Activated CD4-positive, alpha-beta T cell treated with anti-CD3 and anti-CD28 coated beads, Interleukin-2, amount 10 ng/mL, durations not matched to agents 7 days and 5 days (primary cell): ENCODE results near the gene PSMG4. TPM values are rescaled to one million over a fixed set of nuclear protein-coding genes. Genes with fewer than 3 reads are reported as not detected.

Experiments
- CTCF ChIA-PET: fragments of 350-600 bp; sonication (Branson Sonifier 250); formaldehyde crosslinking; loops from one replicate; lab custom pipeline; 2021; ENCODE audit warnings: antibody characterized with exemption; lab: Charles Lee
- POLR2A ChIA-PET: fragments of 350-600 bp; sonication (Branson Sonifier 250); formaldehyde crosslinking; loops from one replicate; lab custom pipeline; 2021; ENCODE audit warnings: antibody characterized with exemption; lab: Charles Lee
- DNase-seq: peaks from one replicate; pipeline ENCODE4 v3.0.0-alpha.2; 2020
- H3K27ac Mint-ChIP-seq: one replicate; pipeline ENCODE4 v1.8.0; 2021; ENCODE audit warnings: mild to moderate bottlenecking, moderate library complexity, mixed read lengths
- H3K27me3 Mint-ChIP-seq: one replicate; pipeline ENCODE4 v1.8.0; 2021; ENCODE audit warnings: mixed read lengths
- H3K36me3 Mint-ChIP-seq: one replicate; pipeline ENCODE4 v1.8.0; 2021; ENCODE audit warnings: low read depth, mixed read lengths
- H3K4me1 Mint-ChIP-seq: one replicate; pipeline ENCODE4 v1.8.0; 2021; ENCODE audit warnings: mixed read lengths
- H3K4me3 Mint-ChIP-seq: one replicate; pipeline ENCODE4 v1.8.0; 2021; ENCODE audit warnings: mild to moderate bottlenecking, moderate library complexity, mixed read lengths
- H3K9me3 Mint-ChIP-seq: one replicate; pipeline ENCODE4 v1.8.0; 2021; ENCODE audit warnings: mixed read lengths
- total RNA-seq, 2 experiments: library from RNA; stranded (reverse); gene quantifications; one replicate each; pipeline ENCODE4 v1.2.3, GENCODE V29; 2021

PSMG4 gene
- total RNA-seq, 2 experiments from 2014 or later = 21.5 to 24.7 TPM

DNA sequence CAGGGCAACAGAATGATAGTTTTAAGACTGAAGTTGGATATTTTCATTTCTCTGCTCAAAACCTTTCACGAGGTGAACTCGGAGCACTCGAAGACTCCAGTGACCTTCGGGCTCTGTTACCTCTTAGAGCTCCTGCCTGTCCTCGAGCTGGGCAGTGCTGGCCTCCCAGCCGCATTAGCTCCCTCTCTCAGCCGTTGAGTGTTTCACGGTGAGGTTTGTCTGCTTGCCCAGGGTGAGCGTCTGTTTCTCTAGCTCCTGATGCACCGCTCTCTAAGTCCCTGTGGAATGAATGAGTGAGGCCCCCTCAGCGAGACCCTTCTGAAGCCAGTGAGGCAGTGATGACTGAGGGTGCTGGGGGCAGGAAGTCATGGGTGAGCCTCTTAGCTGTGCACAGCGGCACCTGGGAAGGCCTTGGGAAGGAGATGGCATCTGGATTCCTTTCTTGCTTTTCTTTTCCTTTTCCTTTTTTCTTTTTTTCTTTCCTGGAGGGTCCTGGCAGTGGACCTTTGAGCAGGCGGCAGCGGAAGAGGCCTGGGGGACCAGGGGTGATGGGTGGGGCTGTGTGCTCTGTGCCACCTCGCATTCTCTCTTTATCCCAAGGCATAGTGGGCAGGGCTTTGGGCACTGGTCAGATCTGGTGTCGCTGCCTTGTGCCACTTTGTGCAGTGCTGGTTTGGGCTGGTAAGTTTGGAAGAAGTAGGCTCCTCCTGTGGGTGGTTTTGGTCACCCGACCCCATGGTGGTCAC, 2.2 kb downstream of the PSMG4 start:
- ChIA-PET CTCF (interaction anchor here (1.2 to 4.0 kb wide), 4 partner anchors 9 to 261 kb away, joined by 3 to 27 read pairs (median 6); partner anchors contain the start of gene NQO2), POLR2A (no interaction called here)
- DNase-seq = no peak
- Mint-ChIP-seq H3K9me3 (no peaks in the 10 kb centered on the region), H3K36me3 (peaks cover 21% of the 10 kb centered on the region), H3K4me3 (peak overlapping the region; percentile 88), H3K27ac (peak overlapping the region; percentile 67), H3K4me1 (peaks cover 44% of the 10 kb centered on the region), H3K27me3 (peaks cover 11% of the 10 kb centered on the region)

GRCh38 chr6:3261518-3261820, 2.7 kb downstream of the PSMG4 start:
- no peak for DNase-seq
- H3K27ac Mint-ChIP-seq = no peak overlapping the region
- H3K9me3 Mint-ChIP-seq = no peaks in the 10 kb centered on the region
- H3K4me3 Mint-ChIP-seq = no peak overlapping the region
- peaks cover 9% of the 10 kb centered on the region for H3K27me3 Mint-ChIP-seq
- peaks cover 45% of the 10 kb centered on the region for H3K4me1 Mint-ChIP-seq
- POLR2A ChIA-PET = no interaction called here
- H3K36me3 Mint-ChIP-seq = peaks cover 21% of the 10 kb centered on the region
- CTCF ChIA-PET = interaction anchor here (1.2 to 4.0 kb wide), 4 partner anchors 8 to 51 kb away, joined by 3 to 27 read pairs (median 6); no protein-coding TSS in a partner anchor

- Mint-ChIP-seq H3K27me3 (peaks cover 6% of the 10 kb centered on the region), H3K36me3 (peaks cover 21% of the 10 kb centered on the region), H3K4me3 (no peak overlapping the region), H3K9me3 (no peaks in the 10 kb centered on the region), H3K4me1 (peaks cover 46% of the 10 kb centered on the region), H3K27ac (no peak overlapping the region)
- ChIA-PET CTCF (interaction anchor here (1.2 to 4.0 kb wide), 4 partner anchors 8 to 52 kb away, joined by 3 to 27 read pairs (median 6); no protein-coding TSS in a partner anchor), POLR2A (no interaction called here)
- no peak for DNase-seq
Measured at GRCh38 chr6:3261921-3262320, 3.2 kb downstream of the PSMG4 start.

DNA sequence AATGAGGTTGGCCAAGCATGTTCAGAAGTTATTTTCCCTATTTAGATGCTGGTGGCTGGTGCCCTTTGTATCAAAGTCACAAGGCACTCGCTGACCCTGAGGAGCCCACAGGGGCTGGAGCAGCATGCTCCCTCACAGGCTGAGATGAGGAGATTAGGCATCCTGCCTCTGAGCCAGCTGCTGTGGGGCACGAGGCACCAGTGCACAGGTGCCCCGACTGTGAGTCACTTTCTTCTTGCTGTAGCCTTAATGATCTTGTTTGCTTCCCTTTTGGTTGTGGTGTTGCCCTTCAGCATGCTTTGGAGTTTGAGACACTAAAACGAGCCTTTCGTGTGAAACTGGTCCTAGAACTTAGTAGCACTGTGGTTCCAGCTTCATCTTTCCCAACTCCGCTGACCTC, 4.3 kb downstream of the PSMG4 start:
- no peaks in the 10 kb centered on the region for H3K9me3 Mint-ChIP-seq
- ChIA-PET CTCF (interaction anchor here (4.0 kb wide), 1 partner anchor 11 kb away, joined by 27 read pairs; no protein-coding TSS in a partner anchor), POLR2A (no interaction called here)
- DNase-seq = no peak
- H3K4me1 Mint-ChIP-seq = peaks cover 46% of the 10 kb centered on the region
- H3K27ac Mint-ChIP-seq = no peak overlapping the region
- H3K27me3 Mint-ChIP-seq = no peaks in the 10 kb centered on the region
- peaks cover 21% of the 10 kb centered on the region for H3K36me3 Mint-ChIP-seq
- no peak overlapping the region for H3K4me3 Mint-ChIP-seq

GRCh38 chr6:3264356-3264755, 5.6 kb downstream of the PSMG4 start:
- H3K36me3 Mint-ChIP-seq = peaks cover 21% of the 10 kb centered on the region
- no peaks in the 10 kb centered on the region for H3K9me3 Mint-ChIP-seq
- no peak overlapping the region for H3K27ac Mint-ChIP-seq
- peaks cover 45% of the 10 kb centered on the region for H3K4me1 Mint-ChIP-seq
- POLR2A ChIA-PET = no interaction called here
- no peak for DNase-seq
- no peaks in the 10 kb centered on the region for H3K27me3 Mint-ChIP-seq
- H3K4me3 Mint-ChIP-seq = no peak overlapping the region
- CTCF ChIA-PET = interaction anchor here (4.0 kb wide), 1 partner anchor 12 kb away, joined by 27 read pairs; no protein-coding TSS in a partner anchor

DNA sequence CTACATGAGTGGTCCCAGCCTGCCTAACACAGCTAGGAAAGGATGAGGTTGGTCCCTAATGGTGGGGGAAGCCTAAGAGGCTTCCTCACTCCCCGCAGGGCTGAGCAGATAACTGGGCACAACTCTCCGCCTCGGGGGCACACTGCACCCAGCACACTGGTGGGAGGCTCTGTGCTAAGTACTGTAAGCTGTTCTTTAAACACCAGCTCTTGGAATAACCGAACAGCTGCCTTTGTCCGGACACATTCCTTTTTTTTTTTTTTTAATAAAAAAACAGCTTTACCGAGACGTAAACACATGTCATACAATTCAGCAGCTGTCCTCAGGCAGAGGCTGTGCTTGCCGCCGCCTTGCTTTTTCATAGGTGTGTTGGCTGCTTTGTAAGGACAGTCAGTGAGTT, 6.9 kb downstream of the PSMG4 start:
- no peak for DNase-seq
- Mint-ChIP-seq H3K9me3 (no peaks in the 10 kb centered on the region), H3K4me1 (peaks cover 35% of the 10 kb centered on the region), H3K27me3 (no peaks in the 10 kb centered on the region), H3K36me3 (peaks cover 20% of the 10 kb centered on the region), H3K27ac (no peak overlapping the region), H3K4me3 (no peak overlapping the region)
- ChIA-PET POLR2A (no interaction called here), CTCF (interaction anchor here (0.6 kb wide), 1 partner anchor 39 kb away, joined by 3 read pairs; no protein-coding TSS in a partner anchor)

GRCh38 chr6:3266170-3266569, 7.4 kb downstream of the PSMG4 start:
- H3K9me3 Mint-ChIP-seq = no peaks in the 10 kb centered on the region
- H3K36me3 Mint-ChIP-seq = peaks cover 19% of the 10 kb centered on the region
- no peaks in the 10 kb centered on the region for H3K27me3 Mint-ChIP-seq
- DNase-seq = no peak
- peaks cover 30% of the 10 kb centered on the region for H3K4me1 Mint-ChIP-seq
- POLR2A ChIA-PET = no interaction called here
- no peak overlapping the region for H3K4me3 Mint-ChIP-seq
- no peak overlapping the region for H3K27ac Mint-ChIP-seq
- CTCF ChIA-PET = interaction anchor here (0.6 kb wide), 1 partner anchor 39 kb away, joined by 3 read pairs; no protein-coding TSS in a partner anchor

GRCh38 chr6:3267162-3267561, 8.4 kb downstream of the PSMG4 start:
- Mint-ChIP-seq H3K27me3 (no peaks in the 10 kb centered on the region), H3K4me1 (peaks cover 20% of the 10 kb centered on the region), H3K36me3 (peaks cover 19% of the 10 kb centered on the region), H3K27ac (peak overlapping the region; percentile 31), H3K9me3 (no peaks in the 10 kb centered on the region), H3K4me3 (no peak overlapping the region)
- POLR2A ChIA-PET = no interaction called here
- DNase-seq = no peak
- CTCF ChIA-PET = interaction anchor here (1.4 kb wide), 1 partner anchor 16 kb away, joined by 5 read pairs; no protein-coding TSS in a partner anchor

GRCh38 chr6:3268680-3269079, 9.9 kb downstream of the PSMG4 start:
- DNase-seq = no peak
- Mint-ChIP-seq H3K27ac (no peak overlapping the region), H3K4me3 (no peak overlapping the region), H3K36me3 (peaks cover 12% of the 10 kb centered on the region), H3K27me3 (no peaks in the 10 kb centered on the region), H3K4me1 (peaks cover 7% of the 10 kb centered on the region), H3K9me3 (no peaks in the 10 kb centered on the region)
- POLR2A ChIA-PET = no interaction called here
- CTCF ChIA-PET = no interaction called here

DNA sequence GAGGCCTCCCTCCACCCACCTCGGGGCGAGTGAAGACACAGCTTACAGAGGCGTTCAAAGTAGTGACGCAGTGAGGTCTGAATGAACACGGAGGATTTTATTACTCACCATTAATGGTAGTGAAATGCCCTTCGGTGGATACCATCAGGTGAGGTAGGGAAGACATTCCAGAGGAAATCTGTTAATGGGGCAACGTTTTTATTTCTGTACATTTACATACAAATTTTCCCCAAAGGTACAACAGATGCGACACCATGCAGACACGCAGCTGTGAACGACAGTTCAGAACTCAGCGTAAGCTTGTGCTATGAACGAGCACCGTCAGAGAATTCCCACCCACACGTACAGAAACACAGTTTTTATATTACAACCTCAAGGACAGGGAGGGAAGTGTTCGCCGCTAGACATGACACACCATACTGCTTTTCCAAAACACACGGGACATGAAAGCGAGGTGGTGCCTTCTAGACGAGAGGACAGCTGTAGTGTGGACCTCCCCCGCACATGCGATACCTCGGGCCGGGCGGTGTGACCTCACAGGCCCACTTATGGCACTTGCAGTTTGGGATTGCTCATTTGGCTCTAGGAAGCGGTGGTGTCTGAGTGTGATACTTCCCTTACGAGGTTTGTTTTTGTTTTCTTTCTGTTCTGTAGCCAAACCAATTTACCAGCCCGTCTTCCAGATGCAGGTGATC, 10.7 kb downstream of the PSMG4 start:
- no peak overlapping the region for H3K27ac Mint-ChIP-seq
- no peak for DNase-seq
- peaks cover 12% of the 10 kb centered on the region for H3K36me3 Mint-ChIP-seq
- H3K27me3 Mint-ChIP-seq = no peaks in the 10 kb centered on the region
- ChIA-PET CTCF (interaction anchor here (2.0 kb wide), 1 partner anchor 9 kb away, joined by 8 read pairs; no protein-coding TSS in a partner anchor), POLR2A (no interaction called here)
- H3K9me3 Mint-ChIP-seq = no peaks in the 10 kb centered on the region
- no peak overlapping the region for H3K4me3 Mint-ChIP-seq
- H3K4me1 Mint-ChIP-seq = peaks cover 6% of the 10 kb centered on the region

GRCh38 chr6:3270258-3270657, 11.5 kb downstream of the PSMG4 start:
- H3K27ac Mint-ChIP-seq = no peak overlapping the region
- CTCF ChIA-PET = interaction anchor here (2.0 kb wide), 1 partner anchor 10 kb away, joined by 8 read pairs; no protein-coding TSS in a partner anchor
- POLR2A ChIA-PET = no interaction called here
- peaks cover 7% of the 10 kb centered on the region for H3K36me3 Mint-ChIP-seq
- no peak overlapping the region for H3K4me3 Mint-ChIP-seq
- peaks cover 2% of the 10 kb centered on the region for H3K4me1 Mint-ChIP-seq
- DNase-seq = no peak
- H3K27me3 Mint-ChIP-seq = no peaks in the 10 kb centered on the region
- H3K9me3 Mint-ChIP-seq = no peaks in the 10 kb centered on the region

DNA sequence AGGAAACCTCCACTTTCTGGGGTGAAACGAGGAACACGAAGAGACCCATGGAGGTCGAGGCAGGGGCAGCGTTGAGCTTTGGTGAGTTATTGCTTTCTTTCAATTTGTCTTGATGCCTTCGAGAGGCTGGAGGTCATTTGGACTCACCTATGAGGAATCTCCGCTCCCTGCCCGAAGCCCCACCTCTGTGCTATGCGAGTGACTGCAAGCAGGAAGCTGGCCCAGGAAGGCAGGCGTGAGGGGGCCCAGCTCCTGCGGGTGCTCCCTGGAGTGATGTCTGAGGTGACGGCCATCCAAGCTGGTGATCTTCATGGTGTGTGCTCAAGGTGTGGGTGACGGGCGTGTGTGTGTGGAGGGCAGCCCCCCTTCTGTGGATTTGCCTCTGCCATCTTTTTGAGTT, 13.0 kb downstream of the PSMG4 start:
- POLR2A ChIA-PET = interaction anchor here (0.5 kb wide), 1 partner anchor 20 kb away, joined by 3 read pairs; no protein-coding TSS in a partner anchor
- CTCF ChIA-PET = interaction anchor here (1.1 to 1.7 kb wide), 3 partner anchors 10 to 20 kb away, joined by 3 to 4 read pairs (median 4); no protein-coding TSS in a partner anchor
- no peaks in the 10 kb centered on the region for H3K4me1 Mint-ChIP-seq
- no peak for DNase-seq
- no peak overlapping the region for H3K4me3 Mint-ChIP-seq
- no peaks in the 10 kb centered on the region for H3K9me3 Mint-ChIP-seq
- H3K36me3 Mint-ChIP-seq = peaks cover 7% of the 10 kb centered on the region
- H3K27ac Mint-ChIP-seq = no peak overlapping the region
- no peaks in the 10 kb centered on the region for H3K27me3 Mint-ChIP-seq
